Tongue (tissue), 2 donors: ENCODE results near the gene DMXL2. TPM values are rescaled to one million over a fixed set of nuclear protein-coding genes. Genes with fewer than 3 reads are reported as not detected.
"Not testable (repeated sequence)": the region's sequence is repeated elsewhere in the genome, so short reads cannot be mapped to it uniquely, and the experiment has no call there.

Experiments
- DNase-seq: peaks from one replicate; pipeline ENCODE4 v3.0.0-alpha.2; 2015
- total RNA-seq: library from RNA; depleted of rRNA; stranded (reverse); fragments of >200 nt; gene quantifications from one replicate; pipeline ENCODE4 v1.2.3, GENCODE V29; 2014

The DMXL2 gene
- total RNA-seq, 1 donor from 2014 or later, result 40.0 TPM

- DNase-seq, result no peak
Measured at GRCh38 chr15:51575775-51576174, 46.8 kb downstream of the DMXL2 start.

- DNase-seq, result not testable (repeated sequence)
Measured at GRCh38 chr15:51573352-51573751, 49.2 kb downstream of the DMXL2 start.

DNA sequence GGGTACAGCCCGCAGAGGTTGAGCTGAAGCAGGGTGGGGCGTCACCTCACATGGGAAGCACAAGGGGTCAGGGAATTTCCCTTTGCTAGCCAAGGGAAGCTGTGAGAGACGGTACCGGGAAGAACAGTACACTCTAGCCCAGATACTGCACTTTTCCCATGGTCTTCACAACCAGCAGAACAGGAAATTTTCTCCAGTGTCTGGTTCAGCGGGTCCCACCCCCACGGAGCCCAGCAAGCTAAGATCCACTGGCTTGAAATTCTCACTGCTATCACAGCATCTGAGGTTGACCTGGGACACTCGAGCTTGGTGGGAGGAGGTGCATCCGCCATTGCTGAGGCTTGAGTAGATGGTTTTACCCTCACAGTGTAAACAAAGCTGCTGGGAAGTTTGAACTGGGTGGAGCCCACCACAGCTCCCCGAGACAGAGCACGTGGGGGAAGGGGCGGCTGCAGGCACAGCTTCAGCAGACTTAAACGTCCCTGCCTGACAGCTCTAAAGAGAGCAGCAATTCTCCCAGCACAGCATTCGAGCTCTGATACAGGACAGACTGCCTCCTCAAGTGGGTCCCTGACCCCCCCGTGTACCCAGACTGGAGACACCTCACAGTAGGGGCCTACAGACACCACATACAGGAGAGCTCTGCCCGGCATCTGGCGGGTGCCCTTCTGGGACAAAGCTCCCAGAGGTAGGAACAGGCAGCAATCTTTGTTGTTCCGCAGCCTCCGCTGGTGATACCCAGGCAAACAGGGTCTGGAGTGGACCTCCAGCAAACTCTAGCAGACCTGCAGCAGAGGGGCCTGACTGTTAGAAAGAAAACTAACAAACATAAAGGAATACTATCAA, 53.4 kb downstream of the DMXL2 start:
- DNase-seq, result not testable (repeated sequence)

GRCh38 chr15:51561271-51561670, 61.3 kb downstream of the DMXL2 start:
- no peak for DNase-seq

DNA sequence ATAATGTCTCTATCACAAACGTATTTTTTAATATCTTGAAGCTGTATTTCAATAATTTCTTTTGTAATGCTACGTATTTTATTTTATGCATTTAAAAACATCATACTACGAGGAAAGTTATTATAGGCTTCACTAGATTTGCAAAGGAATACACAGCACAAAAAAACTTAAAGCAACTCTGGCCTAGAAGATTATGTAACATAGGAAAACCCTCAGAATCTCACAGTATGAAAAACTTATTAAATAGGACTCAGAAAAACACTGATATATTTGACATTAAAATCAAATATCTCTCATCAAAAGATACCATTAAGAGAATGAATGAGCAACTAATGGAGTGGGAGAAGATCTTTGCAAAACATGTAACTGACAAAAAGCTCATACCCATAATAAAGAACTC, 63.7 kb downstream of the DMXL2 start:
- DNase-seq, result no peak

GRCh38 chr15:51558411-51558810, 64.2 kb downstream of the DMXL2 start:
- DNase-seq, result no peak

- DNase-seq, result no peak
Measured at GRCh38 chr15:51550841-51551240, 71.7 kb downstream of the DMXL2 start.

DNA sequence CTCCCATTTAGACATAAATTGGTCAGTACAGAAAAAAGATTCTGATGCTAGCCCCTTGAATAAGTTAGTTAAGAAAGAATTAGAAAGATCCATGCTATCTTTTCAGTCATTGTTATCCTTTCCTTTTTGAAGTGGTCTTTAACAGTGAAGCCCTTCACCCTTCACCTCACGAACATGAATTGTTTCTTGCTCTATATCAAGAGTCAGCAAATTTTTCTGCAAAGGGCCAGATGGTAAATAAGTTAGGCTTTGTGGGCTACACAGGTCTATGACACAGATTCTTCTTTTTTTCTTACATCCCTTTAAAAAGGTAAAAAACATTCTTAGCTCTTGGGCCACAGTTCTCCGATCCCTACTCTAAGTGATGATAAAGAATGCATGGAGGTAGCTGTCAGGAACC, 74.9 kb downstream of the DMXL2 start:
- DNase-seq, result no peak

- DNase-seq, result no peak
Measured at GRCh38 chr15:51536965-51537574, 85.5 kb downstream of the DMXL2 start.

GRCh38 chr15:51533672-51534398, 88.7 kb downstream of the DMXL2 start:
- no peak for DNase-seq

- DNase-seq, result no peak
Measured at GRCh38 chr15:51526955-51527354, 95.6 kb downstream of the DMXL2 start.

- no peak for DNase-seq
Measured at GRCh38 chr15:51524376-51524775, 98.2 kb downstream of the DMXL2 start.

DNA sequence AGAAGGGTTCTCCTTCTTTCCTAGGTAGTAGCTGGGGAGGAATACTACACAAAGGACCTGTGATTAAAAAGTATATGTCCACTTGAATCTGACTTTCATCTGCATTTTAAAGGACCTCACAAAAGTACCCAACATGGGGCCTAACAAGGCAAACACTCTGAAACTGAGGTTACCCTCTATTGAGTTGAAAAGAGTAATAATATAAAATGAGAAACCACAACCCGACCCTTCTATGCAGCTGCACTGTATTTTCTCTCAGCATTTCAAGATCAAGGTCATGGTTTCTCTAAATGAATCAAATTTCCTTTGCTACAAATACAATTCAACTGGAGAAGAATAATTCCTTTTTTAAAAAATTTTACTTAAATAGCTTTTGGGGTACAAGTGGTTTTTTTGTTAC, 106.3 kb downstream of the DMXL2 start:
- DNase-seq, result no peak

DNA sequence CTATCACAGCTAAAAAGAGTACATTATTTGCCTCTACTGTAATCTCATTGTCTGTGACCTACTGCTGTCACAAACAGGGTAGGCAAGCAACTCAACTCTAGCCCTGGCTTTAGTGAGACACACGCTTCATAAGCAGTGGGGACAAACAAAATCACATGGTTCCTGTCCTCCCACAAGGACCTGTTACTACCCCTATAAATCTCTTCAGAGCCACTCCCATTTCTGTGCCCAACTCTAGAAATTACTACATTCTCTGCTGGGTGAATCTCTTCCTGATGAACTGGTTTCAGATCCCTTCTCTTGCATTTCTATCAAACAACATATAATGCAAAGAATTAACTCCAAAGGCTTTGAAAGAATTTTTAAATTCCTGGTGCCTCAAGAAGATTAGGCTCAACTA, 117.3 kb downstream of the DMXL2 start:
- DNase-seq, result no peak

GRCh38 chr15:51503003-51503402, 119.6 kb downstream of the DMXL2 start:
- no peak for DNase-seq

DNA sequence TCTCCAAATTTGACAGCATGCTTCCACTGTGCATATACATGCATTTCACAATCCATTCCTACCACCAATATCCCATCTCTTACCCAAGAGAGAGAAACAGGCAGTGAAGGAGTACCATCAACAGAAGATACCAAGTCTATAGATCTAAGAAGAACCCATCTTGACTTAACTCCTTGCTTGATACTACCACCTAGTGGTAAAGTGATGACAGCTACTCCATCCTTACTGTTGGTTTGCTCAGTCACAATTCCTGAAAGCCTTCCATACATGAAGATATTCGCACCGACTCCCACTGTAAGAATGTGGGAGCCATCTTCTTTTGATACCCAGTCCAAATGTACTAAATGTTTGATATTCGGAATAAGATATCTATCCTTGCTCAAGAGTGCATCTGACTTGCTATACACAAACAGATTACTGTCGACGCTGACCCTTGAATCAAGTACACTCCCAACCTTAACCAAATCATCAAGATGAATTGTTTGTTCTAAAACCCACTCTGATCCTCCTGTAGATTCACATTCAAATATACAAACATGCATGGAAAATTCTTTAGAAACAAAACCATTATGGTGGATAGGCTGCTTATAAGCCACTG, 123.1 kb downstream of the DMXL2 start:
- no peak for DNase-seq

DNA sequence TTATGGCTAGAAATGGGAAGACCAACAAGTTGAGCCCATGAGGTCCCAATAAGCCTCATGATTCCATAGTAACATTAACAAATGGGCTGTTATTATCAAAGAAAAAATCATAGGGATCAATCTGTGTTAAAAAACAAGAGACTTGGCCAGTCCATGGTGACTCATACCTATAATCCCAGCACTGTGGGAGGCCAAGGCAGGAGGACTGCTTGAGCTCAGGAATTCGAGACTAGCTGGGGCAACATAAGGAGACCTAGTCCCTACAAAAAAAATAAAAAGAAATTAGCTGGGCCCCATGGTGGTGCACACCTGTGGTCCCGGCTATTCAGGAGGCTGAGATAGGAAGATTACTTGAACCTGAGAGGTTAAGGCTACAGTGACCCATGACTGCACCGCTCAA, 124.8 kb downstream of the DMXL2 start:
- DNase-seq, result no peak

GRCh38 chr15:51496246-51496645, 126.3 kb downstream of the DMXL2 start:
- no peak for DNase-seq

DNA sequence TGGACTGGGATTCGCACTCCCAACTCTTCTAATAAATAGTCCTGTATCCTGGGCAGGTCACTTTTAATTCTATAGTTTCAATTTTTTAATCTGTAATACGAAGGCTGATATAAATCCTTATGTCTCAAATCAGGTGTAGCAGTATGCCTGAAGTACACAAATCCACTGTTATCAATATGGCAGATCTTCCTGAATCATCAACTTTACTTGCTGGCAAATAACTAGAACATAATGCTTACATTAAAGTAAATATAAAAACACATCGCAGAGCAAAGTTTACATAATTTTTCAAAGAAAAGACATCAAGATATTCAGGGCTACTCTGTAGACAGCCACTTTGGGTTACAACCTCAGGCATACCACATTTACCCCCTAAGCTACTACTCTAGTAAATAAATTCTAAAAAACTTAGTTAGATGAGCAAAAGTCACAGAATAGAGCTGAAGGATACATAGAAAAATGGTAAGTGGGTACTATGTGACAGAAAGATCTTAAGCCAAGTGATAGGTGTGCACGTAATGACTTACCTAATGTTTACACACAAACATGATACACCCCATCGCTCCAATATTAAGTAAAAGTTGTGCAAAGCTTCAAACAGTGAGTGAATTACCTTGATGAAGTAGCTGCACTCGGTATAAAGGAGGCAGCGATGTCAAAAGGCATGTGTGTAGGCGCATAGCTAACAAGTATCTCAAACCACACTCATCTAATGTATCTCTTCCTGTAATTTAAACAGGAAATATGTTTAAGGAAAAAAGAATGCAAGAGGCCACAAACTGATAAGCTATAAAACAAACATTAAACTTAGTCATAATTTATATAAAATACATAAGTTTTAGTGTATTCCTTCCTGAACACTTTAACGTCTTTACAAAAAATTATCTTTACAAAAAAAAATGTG, 127.9 kb downstream of the DMXL2 start:
- DNase-seq, result no peak

DNA sequence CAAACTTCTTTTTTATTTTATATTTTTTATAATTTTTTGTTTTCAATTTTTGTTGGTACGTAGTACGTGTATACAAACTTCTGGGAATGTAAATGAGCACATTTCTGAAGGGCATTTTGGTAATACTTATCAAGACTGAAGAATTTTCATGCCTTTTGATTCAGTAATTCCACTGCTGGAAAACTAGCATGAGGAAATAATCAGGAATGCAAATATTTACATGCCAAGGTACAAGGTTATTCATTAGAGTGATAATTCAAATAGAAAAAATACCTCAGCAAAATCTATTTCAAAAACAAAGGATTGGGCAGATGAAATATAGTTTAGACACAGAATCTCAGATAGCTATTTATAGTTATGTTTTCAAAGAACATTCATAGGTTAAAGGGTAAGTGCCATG, 128.7 kb downstream of the DMXL2 start:
- no peak for DNase-seq

- DNase-seq, result no peak
Measured at GRCh38 chr15:51492528-51492927, 130.0 kb downstream of the DMXL2 start.

DNA sequence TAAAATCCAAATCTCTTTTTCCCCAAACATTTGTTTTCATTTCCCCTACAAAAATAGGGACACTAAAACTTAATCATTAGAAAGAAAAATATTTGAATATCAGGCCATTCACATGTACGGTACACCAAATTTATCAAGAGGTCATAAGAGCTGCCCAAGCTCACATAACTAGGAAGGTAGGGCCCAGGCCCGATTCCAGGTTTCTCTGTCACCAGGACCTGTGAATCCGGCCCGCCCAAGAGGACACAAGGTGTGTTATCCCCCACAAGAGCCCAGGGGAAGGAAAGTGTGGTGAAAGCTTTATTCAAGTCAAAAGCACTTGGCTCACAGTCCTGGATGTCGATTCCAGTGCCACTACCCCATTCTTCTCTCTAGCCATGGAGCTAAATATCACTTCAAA, 130.6 kb downstream of the DMXL2 start:
- no peak for DNase-seq
